DMS114 treated with DMSO at 0.1 percent for 48 hours (cell line): ENCODE data around the gene SLC16A11.

Source experiments
- DNase-seq: peaks from one replicate; lab custom pipeline; 2025; ENCODE audit not compliant: unreplicated experiment; lab: John Stamatoyannopoulos, UW

Gene SLC16A11

GRCh38 chr17:7026471-7027115 lies 17.3 kb downstream of the SLC16A11 start:
- no peak for DNase-seq

GRCh38 chr17:7025245-7025644 lies 18.6 kb downstream of the SLC16A11 start:
- DNase-seq = no peak

GRCh38 chr17:7024402-7024785 lies 19.5 kb downstream of the SLC16A11 start:
- no peak for DNase-seq

- no peak for DNase-seq
Measured at GRCh38 chr17:7023576-7024401, 20.1 kb downstream of the SLC16A11 start.

- no peak for DNase-seq
Measured at GRCh38 chr17:7022781-7023571, 20.9 kb downstream of the SLC16A11 start, which contains the start of gene BCL6B. TSS of gene BCL6B (plus strand) at chr17:7023050. CDS start at chr17:7023672, 622 bp downstream.

GRCh38 chr17:7021993-7022778 lies 21.7 kb downstream of the SLC16A11 start:
- DNase-seq = no peak

- DNase-seq = no peak
Measured at GRCh38 chr17:7020894-7021664, 22.8 kb downstream of the SLC16A11 start.

- peak; percentile 62 for DNase-seq
Measured at GRCh38 chr17:7019839-7020519, 23.9 kb downstream of the SLC16A11 start.

- no peak for DNase-seq
Measured at GRCh38 chr17:7019367-7019766, 24.5 kb downstream of the SLC16A11 start.

GRCh38 chr17:7018331-7018964 lies 25.4 kb downstream of the SLC16A11 start:
- no peak for DNase-seq

- DNase-seq = no peak
Measured at GRCh38 chr17:7017827-7018200, 26.1 kb downstream of the SLC16A11 start.

GRCh38 chr17:7016886-7017826 lies 26.7 kb downstream of the SLC16A11 start:
- DNase-seq = no peak

- DNase-seq = no peak
Measured at GRCh38 chr17:7016418-7016817, 27.5 kb downstream of the SLC16A11 start.

GRCh38 chr17:7014995-7015958 lies 28.6 kb downstream of the SLC16A11 start:
- no peak for DNase-seq

GRCh38 chr17:7014261-7014994 lies 29.5 kb downstream of the SLC16A11 start:
- DNase-seq = peak; percentile 89

- DNase-seq = no peak
Measured at GRCh38 chr17:7011942-7012254, 32.0 kb downstream of the SLC16A11 start.
